ENCODE data around the gene BBS10.
"Not testable (repeated sequence)": the region's sequence is repeated elsewhere in the genome, so short reads cannot be mapped to it uniquely, and the experiment has no call there.

BBS10 gene

GRCh38 chr12:76348079-76348901 lies at the start of gene BBS10:
BBS10 (minus strand) TSS chr12:76348415; CDS start chr12:76348358, 57 bp downstream.
- H3K27ac ChIP-seq: peak within 1 kb of the TSS; percentile 88
- peak; percentile 67 for TF ChIP-seq CTCF (conservative IDR thresholded peaks at IDR 0.05)

- TF ChIP-seq CTCF (conservative IDR thresholded peaks at IDR 0.05): no peak
- H3K27ac ChIP-seq: no peak overlapping the region
These were observed 43.2 kb upstream of the BBS10 start for GRCh38 chr12:76391461-76391860.

DNA sequence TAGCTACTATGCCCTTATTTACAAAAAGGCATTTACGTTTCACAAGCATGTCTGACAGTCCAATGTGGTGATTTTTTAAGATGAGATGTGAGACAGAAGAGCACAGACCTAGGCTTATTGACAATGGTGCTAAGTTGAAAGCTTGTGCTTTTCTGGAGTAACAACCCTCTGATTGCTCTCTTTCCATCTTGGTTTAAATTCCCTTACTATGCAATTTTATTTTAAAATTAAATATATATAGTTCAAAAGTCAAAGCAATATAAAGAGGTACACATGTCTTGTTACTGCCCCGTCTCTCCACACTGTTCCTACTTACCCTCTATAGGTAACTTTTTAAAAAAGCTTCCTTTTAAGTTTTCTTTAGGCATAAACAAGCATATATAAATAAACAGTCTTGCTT lies 39.4 kb upstream of the BBS10 start:
- H3K27ac ChIP-seq: no peak overlapping the region
- TF ChIP-seq CTCF (conservative IDR thresholded peaks at IDR 0.05): no peak

DNA sequence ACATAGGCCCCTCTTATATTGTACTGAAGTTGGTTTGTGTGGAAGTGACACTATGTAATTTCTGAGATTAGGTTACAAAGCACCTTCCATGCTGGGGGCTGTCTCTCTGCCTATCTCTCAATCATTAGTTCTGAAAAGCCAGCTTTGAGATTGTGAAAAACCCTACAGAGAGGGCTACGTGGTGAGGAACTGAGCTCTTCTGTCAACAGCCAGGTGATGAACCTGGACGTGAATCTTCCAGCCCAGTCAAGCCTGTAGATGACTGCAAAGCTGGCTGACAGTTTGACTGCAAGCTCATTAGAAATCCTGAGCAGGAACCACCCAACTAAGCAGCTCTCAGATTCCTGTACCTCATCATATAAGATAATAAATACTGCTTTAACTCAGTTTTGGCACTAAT lies 36.3 kb upstream of the BBS10 start:
- no peak overlapping the region for H3K27ac ChIP-seq
- TF ChIP-seq CTCF (conservative IDR thresholded peaks at IDR 0.05): no peak

DNA sequence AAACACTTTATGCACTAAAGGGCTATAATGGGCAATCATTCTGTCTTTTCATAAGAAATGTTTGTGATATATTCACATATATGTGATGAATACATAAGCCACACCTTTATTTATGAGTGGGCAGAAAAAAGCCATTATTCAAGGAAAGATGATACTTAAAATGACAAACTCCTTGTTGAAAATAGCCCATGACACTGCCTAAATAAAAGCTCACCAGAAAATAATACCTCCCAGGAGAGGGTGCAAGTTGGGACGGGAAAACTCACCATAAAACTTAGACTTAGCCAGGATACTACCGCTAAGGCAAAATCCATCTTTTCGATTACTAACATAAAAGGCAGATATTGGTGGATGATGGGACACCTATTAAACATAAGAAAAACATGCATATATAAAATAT lies 35.8 kb upstream of the BBS10 start:
- no peak overlapping the region for H3K27ac ChIP-seq
- TF ChIP-seq CTCF (conservative IDR thresholded peaks at IDR 0.05): no peak

GRCh38 chr12:76379261-76379660 lies 31.0 kb upstream of the BBS10 start:
- no peak overlapping the region for H3K27ac ChIP-seq
- no peak for TF ChIP-seq CTCF (conservative IDR thresholded peaks at IDR 0.05)

- not testable (repeated sequence) for H3K27ac ChIP-seq
These were observed 28.7 kb upstream of the BBS10 start for GRCh38 chr12:76376876-76377275.

DNA sequence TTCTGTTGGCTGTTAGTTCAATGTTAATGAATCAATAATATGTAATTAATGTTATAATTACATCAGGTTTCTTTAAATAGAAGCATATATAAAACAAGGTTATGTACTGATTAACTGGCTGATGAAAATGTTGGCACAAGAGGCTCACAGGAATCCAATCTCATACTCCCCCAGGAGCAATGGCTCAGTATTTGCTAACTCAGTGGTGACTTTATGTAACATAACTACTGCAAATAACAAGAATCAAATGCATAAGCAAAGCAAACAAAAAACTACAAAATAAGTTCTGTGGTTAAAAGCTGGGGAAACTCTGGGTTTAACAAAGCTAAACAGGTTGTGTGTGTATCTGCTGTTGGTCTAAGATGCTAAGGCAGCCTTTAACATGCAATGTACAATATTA lies 27.7 kb upstream of the BBS10 start:
- no peak for TF ChIP-seq CTCF (conservative IDR thresholded peaks at IDR 0.05)
- H3K27ac ChIP-seq: no peak overlapping the region
